GM21825 (cell line): ENCODE results near the gene ARHGAP23.

Experiments
- ATAC-seq: cut with Tn5 transposase; IDR thresholded peaks from one replicate; pipeline ENCODE4 v1.9.1; 2021; ENCODE audit warnings: mild to moderate bottlenecking, moderate library complexity; ENCODE audit not compliant: unreplicated experiment

The ARHGAP23 gene

GRCh38 chr17:38440614-38441397, 12.5 kb downstream of the ARHGAP23 start:
- no peak for ATAC-seq

- ATAC-seq: no peak
Observed at GRCh38 chr17:38441429-38442061, 13.3 kb downstream of the ARHGAP23 start.

GRCh38 chr17:38442548-38442947, 14.3 kb downstream of the ARHGAP23 start:
- ATAC-seq: no peak

DNA sequence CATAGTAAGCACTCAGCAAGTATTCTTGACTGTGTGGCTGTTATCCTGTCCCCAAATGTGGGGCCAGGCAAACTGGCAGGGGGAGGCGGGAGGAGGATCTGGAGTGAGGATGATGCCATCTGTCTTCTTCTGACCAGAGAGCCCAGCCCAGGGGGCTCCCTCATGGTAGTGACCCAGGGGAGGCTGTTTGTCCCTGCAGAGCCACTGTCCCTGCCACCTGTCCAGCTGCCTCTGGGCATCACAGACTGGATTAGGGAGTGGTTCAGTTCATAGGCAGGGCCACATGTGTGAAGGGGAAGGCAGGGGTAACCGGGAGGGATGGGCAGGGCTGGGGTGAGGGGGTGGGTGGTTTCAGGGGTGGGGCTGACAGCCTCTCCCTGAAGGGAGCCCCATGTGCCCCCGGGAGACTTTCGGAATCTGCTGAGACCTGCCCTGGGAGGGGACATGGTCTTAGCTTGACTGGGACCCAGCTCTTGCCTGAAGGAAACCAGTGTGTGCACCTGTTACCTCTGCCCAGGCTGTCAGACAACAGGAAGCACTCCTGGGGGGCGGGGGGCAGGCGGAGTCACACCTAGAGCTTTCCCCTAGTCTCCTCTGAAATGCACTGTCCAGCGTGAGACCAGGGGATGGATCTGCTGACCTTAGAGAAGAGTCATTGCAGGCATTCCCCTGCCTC, 15.2 kb downstream of the ARHGAP23 start:
- no peak for ATAC-seq

- no peak for ATAC-seq
Observed at GRCh38 chr17:38444151-38444550, 15.9 kb downstream of the ARHGAP23 start.

GRCh38 chr17:38447502-38448085, 19.3 kb downstream of the ARHGAP23 start:
- ATAC-seq: no peak

- no peak for ATAC-seq
Observed at GRCh38 chr17:38448208-38448771, 20.0 kb downstream of the ARHGAP23 start.

DNA sequence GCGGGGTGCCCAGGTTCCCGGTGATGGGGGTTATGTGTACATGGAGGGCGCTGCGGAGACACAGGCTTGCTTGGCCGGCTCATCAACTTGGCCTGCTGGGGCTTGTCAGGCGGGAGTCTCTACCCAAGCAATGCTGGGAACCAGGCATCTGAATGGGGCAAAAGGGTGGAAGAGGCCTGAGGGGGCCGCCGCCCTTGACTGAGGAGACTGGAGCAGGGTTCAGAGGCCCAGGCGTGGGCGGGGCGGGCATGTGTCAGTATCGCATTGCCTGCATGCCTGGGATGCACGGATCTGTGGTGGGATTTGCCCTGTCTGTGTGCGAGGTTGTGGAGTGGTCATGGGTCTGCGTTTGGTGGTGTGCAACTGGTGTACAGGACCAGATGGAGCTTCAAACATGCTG, 21.1 kb downstream of the ARHGAP23 start:
- no peak for ATAC-seq

- no peak for ATAC-seq
Observed at GRCh38 chr17:38450557-38451029, 22.3 kb downstream of the ARHGAP23 start.

DNA sequence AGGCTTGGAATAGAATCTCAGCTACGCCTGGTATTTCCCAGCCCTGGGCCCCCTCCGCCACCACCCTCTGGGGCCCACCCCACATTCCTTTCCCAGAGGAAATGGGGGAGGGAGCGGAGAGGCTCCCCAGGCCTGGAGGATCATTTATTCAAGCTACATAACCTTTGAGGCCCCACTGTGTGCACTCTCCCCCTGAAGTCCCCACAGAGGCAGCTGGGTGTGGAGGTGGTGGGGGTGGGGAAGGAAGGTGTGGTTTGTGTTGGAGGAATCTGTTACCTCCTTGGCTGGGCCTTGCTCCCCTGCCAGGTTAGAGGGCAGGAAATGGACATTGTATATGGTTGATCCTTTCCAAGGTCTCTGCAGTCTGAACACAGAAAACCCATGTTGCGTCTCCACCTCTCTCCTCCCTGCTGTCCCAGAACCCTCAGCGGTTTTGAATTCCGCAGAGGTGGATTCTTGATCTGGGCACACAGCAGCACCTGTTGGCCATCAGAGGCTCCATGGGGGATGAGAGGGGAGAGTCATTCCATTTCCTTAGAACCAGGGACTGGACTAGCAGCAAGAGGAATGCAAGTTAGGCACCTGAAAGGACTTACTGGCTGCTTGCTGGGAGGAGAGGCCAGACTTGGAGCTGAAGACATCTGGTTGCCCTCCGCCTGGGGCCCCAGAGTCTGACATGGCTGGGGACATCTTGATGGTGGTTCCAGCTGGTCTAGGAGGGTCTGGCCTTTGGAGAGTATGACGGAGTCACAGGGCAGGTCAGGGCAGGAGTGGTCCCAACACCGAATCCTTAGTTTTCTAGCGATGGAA, 23.0 kb downstream of the ARHGAP23 start:
- ATAC-seq: no peak

GRCh38 chr17:38451840-38452529, 23.7 kb downstream of the ARHGAP23 start:
- no peak for ATAC-seq

DNA sequence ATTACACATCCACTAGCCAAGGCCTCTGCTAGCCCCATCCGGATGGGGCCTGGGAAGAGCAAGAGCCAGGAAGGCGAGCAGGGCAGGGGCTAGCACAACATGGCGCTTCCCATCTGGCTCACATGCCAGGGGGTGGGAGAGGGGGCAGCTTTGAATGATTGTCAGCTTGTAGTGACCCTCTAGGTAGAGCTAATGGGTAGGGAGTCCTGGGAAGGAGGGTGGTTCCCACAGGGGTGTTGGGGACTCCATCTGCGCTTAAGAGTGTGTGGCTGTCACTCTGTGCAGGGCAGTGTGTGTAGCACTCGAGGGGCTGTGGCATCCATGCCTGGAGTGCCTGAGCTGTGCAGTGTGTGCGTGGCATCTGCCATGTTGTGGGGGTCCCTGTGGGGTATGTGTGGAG, 24.5 kb downstream of the ARHGAP23 start:
- ATAC-seq: no peak

GRCh38 chr17:38453951-38454421, 25.7 kb downstream of the ARHGAP23 start:
- ATAC-seq: no peak

DNA sequence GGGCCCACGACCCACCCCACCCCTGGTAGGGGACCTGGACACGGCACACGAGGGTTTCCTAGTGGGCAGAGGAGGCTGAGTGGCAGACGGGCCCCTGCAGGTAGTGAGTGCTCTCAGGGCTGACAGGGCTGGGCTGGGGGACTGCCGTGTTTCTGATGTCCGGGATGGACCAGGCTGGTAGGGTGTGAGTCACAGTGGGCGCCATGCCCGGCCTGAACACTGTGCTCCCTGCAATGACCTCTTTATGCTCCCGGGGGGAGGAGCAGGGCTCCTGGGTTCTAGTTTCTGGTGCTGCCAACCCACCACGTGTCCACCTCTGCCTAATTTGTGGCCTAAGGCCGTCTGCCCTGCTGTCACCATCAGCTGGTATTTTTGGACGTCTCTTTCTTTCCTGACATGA, 26.3 kb downstream of the ARHGAP23 start:
- no peak for ATAC-seq

- ATAC-seq: no peak
Observed at GRCh38 chr17:38455288-38455915, 27.1 kb downstream of the ARHGAP23 start.

DNA sequence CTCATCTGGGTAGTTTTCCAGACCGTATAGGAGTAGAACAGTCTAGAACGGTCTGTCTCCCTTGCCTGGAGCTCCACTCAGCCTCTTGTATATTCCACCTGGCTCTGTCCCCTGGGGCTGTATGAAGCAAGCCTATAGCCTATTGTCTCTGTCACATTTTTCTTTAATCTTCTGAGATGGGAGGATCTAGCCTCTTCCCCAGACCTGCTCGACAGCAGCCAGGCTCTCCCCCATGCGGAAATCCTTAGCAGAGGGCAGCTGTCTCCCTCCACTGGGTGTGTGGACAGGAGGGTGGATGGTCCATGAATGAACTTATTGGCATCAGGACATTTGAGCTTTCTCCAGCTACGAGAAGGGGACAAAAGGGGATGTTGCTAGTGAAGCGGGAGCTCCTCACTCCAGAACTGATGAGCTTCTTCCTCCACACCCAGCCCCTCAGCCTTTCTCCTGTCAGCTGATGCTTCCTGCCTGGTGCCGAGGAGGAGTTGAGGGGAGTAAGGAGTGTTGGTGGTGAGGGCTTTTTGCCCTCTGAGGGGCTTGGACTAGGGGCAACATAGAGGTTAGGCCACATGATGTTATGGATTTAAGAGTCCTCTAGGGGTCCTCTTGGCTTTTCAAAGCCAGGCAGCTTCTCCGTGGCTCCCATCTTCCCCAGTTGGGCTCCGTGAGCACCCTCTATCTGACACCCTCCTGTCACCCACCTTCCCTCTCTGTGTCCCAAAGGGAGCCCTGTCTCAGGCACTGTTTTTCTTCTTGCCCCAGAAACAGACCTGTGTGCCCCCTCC, 28.0 kb downstream of the ARHGAP23 start:
- ATAC-seq: no peak

GRCh38 chr17:38457577-38458371, 29.5 kb downstream of the ARHGAP23 start:
- no peak for ATAC-seq

- no peak for ATAC-seq
Observed at GRCh38 chr17:38458521-38458920, 30.3 kb downstream of the ARHGAP23 start.
